Caco-2 (cell line): Measurements from ENCODE around the gene VTI1A. TPM values are rescaled to one million over a fixed set of nuclear protein-coding genes. Genes with fewer than 3 reads are reported as not detected.

Source experiments
- BruUV-seq: library from RNA; stranded (reverse); fragments of 400-500 nt; replicated peaks from 2 replicates; lab custom pipeline; 2021; lab: Mats Ljungman, UMichigan
- CTCF ChIA-PET: fragments of 300-600 bp; sonication (Branson Sonifier 250); formaldehyde crosslinking; loops from one replicate; lab custom pipeline; 2022; ENCODE audit warnings: antibody characterized with exemption; lab: Charles Lee
- POLR2A ChIA-PET: fragments of 300-600 bp; sonication (Branson Sonifier 250); formaldehyde crosslinking; loops from one replicate; lab custom pipeline; 2022; ENCODE audit warnings: antibody characterized with exemption; lab: Charles Lee
- DNase-seq, 2 experiments: peaks; one replicate each; pipeline versions ENCODE4 v3.0.0 to v3.0.0-alpha.2; 2020 to 2022
- H3K27me3 ChIP-seq: replicated peaks from 2 replicates; pipeline ENCODE4 v1.6.0; 2011; ENCODE audit warnings: low read length; ENCODE audit not compliant: control insufficient read depth, insufficient read depth
- H3K36me3 ChIP-seq: 2 replicates; pipeline ENCODE4 v1.5.1; 2011; ENCODE audit warnings: low read length; ENCODE audit not compliant: control insufficient read depth, insufficient read depth
- H3K4me1 ChIP-seq: fragments of 250-450 bp; sonication (Bioruptor Pico); 2 replicates; pipeline ENCODE4 v1.5.1; 2020; ENCODE audit warnings: mild to moderate bottlenecking
- H3K4me3 ChIP-seq: 2 replicates; pipeline ENCODE4 v1.5.1; 2011; ENCODE audit warnings: low read depth, mild to moderate bottlenecking, control low read depth, low read length
- H3K9me3 ChIP-seq: fragments of 250-450 bp; sonication (Bioruptor Pico); 2 replicates; pipeline ENCODE4 v1.5.1; 2020; ENCODE audit warnings: mild to moderate bottlenecking, moderate library complexity
- H3K27ac Mint-ChIP-seq: one replicate; pipeline ENCODE4 v1.8.0; 2022; ENCODE audit warnings: mixed read lengths; ENCODE audit not compliant: unreplicated experiment
- H3K27me3 Mint-ChIP-seq: one replicate; pipeline ENCODE4 v1.8.0; 2022; ENCODE audit warnings: mixed read lengths; ENCODE audit not compliant: insufficient read depth, unreplicated experiment
- H3K36me3 Mint-ChIP-seq: one replicate; pipeline ENCODE4 v1.8.0; 2022; ENCODE audit warnings: mild to moderate bottlenecking, mixed read lengths; ENCODE audit not compliant: insufficient read depth, unreplicated experiment
- H3K4me1 Mint-ChIP-seq: one replicate; pipeline ENCODE4 v1.8.0; 2022; ENCODE audit warnings: low read depth, mixed read lengths; ENCODE audit not compliant: unreplicated experiment
- H3K4me3 Mint-ChIP-seq: one replicate; pipeline ENCODE4 v1.8.0; 2022; ENCODE audit warnings: mild to moderate bottlenecking, moderate library complexity, mixed read lengths; ENCODE audit not compliant: unreplicated experiment
- H3K9me3 Mint-ChIP-seq: one replicate; pipeline ENCODE4 v1.8.0; 2022; ENCODE audit warnings: mixed read lengths; ENCODE audit not compliant: unreplicated experiment
- intact Hi-C: fragments of 100-400 bp; cut with micrococcal nuclease; formaldehyde crosslinking; loops from one replicate; pipeline ENCODE4 v1.10.0; 2022; ENCODE audit not compliant: unreplicated experiment
- total RNA-seq: library from RNA; stranded (reverse); gene quantifications from 2 replicates; pipeline ENCODE4 v1.2.3, GENCODE V29; 2022
- TF ChIP-seq, protein P1 (sequence below), 2 experiments: fragments of 200-600 bp in 1 of 2; IDR thresholded peaks; 1 replicate in 1 of 2; 2 replicates in 1 of 2; pipeline versions ENCODE4 v1.5.1 to v1.8.0; 2011 to 2022; ENCODE audit warnings: antibody characterized with exemption in 1 of 2, control low read depth in 1 of 2, inconsistent platforms in 1 of 2, low read depth in 1 of 2, low read length in 1 of 2, mild to moderate bottlenecking in 1 of 2, moderate library complexity in 1 of 2; ENCODE audit not compliant: insufficient read depth in 1 of 2, severe bottlenecking in 1 of 2, unreplicated experiment in 1 of 2

The VTI1A gene
- total RNA-seq, 1 experiment from 2014 or later: 45.6 TPM

DNA sequence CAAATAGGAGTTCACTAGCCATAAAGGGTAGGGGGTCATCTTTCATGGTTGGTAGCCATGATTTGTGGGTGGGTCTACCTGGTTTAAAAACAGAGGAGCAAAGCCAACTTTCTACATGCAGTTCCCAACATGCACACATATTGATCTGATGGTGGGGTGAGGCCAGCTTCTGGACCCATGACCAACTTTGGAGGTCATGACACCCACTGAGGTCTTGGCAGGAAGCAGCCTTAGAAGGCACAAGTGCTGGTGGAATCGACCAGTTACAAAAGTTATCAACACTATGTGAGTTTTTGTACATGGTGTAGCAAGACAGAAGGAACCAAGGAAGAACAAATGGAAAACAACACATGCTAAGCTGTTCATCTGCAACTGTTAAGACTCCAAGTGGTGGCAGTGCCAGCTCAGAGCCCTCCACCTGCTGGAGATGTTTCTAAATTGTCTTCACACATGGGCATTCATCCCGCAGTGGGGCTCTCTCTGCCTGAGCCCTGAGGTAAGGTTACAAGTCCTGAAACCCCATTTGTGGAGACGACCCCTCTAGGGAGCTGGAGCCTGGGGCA, 401.9 kb downstream of the VTI1A start:
- Mint-ChIP-seq H3K4me3 (no peak overlapping the region), H3K27ac (no peak overlapping the region), H3K4me1 (no peaks in the 10 kb centered on the region), H3K9me3 (peaks cover 32% of the 10 kb centered on the region), H3K27me3 (no peaks in the 10 kb centered on the region), H3K36me3 (no peaks in the 10 kb centered on the region)
- TF ChIP-seq, protein P1, sequence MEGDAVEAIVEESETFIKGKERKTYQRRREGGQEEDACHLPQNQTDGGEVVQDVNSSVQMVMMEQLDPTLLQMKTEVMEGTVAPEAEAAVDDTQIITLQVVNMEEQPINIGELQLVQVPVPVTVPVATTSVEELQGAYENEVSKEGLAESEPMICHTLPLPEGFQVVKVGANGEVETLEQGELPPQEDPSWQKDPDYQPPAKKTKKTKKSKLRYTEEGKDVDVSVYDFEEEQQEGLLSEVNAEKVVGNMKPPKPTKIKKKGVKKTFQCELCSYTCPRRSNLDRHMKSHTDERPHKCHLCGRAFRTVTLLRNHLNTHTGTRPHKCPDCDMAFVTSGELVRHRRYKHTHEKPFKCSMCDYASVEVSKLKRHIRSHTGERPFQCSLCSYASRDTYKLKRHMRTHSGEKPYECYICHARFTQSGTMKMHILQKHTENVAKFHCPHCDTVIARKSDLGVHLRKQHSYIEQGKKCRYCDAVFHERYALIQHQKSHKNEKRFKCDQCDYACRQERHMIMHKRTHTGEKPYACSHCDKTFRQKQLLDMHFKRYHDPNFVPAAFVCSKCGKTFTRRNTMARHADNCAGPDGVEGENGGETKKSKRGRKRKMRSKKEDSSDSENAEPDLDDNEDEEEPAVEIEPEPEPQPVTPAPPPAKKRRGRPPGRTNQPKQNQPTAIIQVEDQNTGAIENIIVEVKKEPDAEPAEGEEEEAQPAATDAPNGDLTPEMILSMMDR (IDR thresholded peaks at IDR 0.05; ENCODE audit: insufficient read depth in 1 of 2, low read depth in 1 of 2, low read length in 1 of 2, severe bottlenecking in 1 of 2, unreplicated experiment in 1 of 2): no peak
- intact Hi-C loops: no loop called here
- Histone ChIP-seq H3K9me3 (no peaks in the 10 kb centered on the region; the same call in none of the 2 replicates), H3K27me3 (no peaks in the 10 kb centered on the region), H3K36me3 (no peaks in the 10 kb centered on the region), H3K4me3 (no peak overlapping the region), H3K4me1 (no peaks in the 10 kb centered on the region)
- ChIA-PET POLR2A (no interaction called here), CTCF (no interaction called here)
- no peak for DNase-seq
- BruUV-seq: no TSS peak

DNA sequence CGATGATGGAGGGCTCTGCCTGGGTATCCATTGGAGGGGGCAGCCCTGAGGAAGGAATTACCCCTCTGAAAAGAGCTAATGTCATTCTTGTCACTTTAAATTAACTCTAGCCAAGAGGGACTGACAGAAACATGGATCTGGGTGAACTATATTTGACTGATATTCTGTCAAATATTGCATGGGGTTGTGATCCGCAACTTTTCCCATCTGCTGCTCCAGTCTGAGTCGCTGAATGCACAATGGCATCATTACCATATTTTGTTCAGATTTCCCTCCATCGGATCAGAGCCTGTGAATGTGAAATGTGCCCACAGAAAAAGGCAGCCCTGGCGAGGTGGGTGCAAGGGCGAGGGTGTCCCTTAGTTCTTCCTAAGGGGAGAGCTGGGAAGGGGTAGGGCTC, 402.5 kb downstream of the VTI1A start:
- POLR2A ChIA-PET: no interaction called here
- no peak for DNase-seq
- CTCF ChIA-PET: no interaction called here
- Mint-ChIP-seq H3K9me3 (peaks cover 32% of the 10 kb centered on the region), H3K4me3 (no peak overlapping the region), H3K4me1 (no peaks in the 10 kb centered on the region), H3K27ac (no peak overlapping the region), H3K27me3 (no peaks in the 10 kb centered on the region), H3K36me3 (no peaks in the 10 kb centered on the region)
- intact Hi-C loops: no loop called here
- H3K36me3 ChIP-seq: no peaks in the 10 kb centered on the region
- TF ChIP-seq, protein P1 (IDR thresholded peaks at IDR 0.05; ENCODE audit: insufficient read depth in 1 of 2, low read depth in 1 of 2, low read length in 1 of 2, severe bottlenecking in 1 of 2, unreplicated experiment in 1 of 2): no peak
- H3K4me3 ChIP-seq: no peak overlapping the region
- no peaks in the 10 kb centered on the region for H3K4me1 ChIP-seq
- BruUV-seq: no TSS peak
- H3K9me3 ChIP-seq: no peaks in the 10 kb centered on the region; the same call in none of the 2 replicates
- no peaks in the 10 kb centered on the region for H3K27me3 ChIP-seq

DNA sequence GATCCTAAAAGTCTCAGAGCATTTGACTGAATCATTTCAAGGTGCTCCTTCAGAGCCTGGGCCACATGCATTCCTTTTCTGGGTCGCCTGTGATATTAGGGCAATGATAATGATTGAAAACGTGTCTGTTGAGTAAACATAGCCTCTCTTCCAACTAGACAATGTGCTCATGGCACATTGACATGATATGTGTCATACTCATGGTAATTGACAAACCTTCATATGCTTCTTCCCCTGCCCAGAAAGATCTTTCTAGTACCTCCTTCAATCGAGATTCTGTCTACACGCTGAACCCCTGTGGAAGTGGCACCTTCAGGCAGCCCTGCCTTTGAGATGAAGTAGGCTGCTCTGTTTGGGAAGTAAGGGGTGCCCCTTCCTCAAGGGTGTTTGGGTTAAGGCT, 404.2 kb downstream of the VTI1A start:
- TF ChIP-seq, protein P1 (IDR thresholded peaks at IDR 0.05; ENCODE audit: insufficient read depth in 1 of 2, low read depth in 1 of 2, low read length in 1 of 2, severe bottlenecking in 1 of 2, unreplicated experiment in 1 of 2): no peak
- H3K9me3 Mint-ChIP-seq: peaks cover 25% of the 10 kb centered on the region
- Histone ChIP-seq H3K4me3 (no peak overlapping the region), H3K4me1 (no peaks in the 10 kb centered on the region), H3K27me3 (no peaks in the 10 kb centered on the region), H3K36me3 (no peaks in the 10 kb centered on the region), H3K9me3 (no peaks in the 10 kb centered on the region; the same call in none of the 2 replicates)
- CTCF ChIA-PET: no interaction called here
- intact Hi-C loops: no loop called here
- no peaks in the 10 kb centered on the region for H3K36me3 Mint-ChIP-seq
- H3K27ac Mint-ChIP-seq: no peak overlapping the region
- H3K4me1 Mint-ChIP-seq: no peaks in the 10 kb centered on the region
- POLR2A ChIA-PET: no interaction called here
- no peak overlapping the region for H3K4me3 Mint-ChIP-seq
- DNase-seq: no peak
- BruUV-seq: no TSS peak
- H3K27me3 Mint-ChIP-seq: no peaks in the 10 kb centered on the region
